Measurements from ENCODE around the gene FNDC3A. TPM values are rescaled to one million over a fixed set of nuclear protein-coding genes. Genes with fewer than 3 reads are reported as not detected.
"Not testable (repeated sequence)": the region's sequence is repeated elsewhere in the genome, so short reads cannot be mapped to it uniquely, and the experiment has no call there.

FNDC3A gene
- polyA plus RNA-seq, 1 donor: 33.6 TPM

GRCh38 chr13:48977286-48977625 lies 1.5 kb downstream of the FNDC3A start:
- DNase-seq (ENCODE audit: low read depth): no peak

DNA sequence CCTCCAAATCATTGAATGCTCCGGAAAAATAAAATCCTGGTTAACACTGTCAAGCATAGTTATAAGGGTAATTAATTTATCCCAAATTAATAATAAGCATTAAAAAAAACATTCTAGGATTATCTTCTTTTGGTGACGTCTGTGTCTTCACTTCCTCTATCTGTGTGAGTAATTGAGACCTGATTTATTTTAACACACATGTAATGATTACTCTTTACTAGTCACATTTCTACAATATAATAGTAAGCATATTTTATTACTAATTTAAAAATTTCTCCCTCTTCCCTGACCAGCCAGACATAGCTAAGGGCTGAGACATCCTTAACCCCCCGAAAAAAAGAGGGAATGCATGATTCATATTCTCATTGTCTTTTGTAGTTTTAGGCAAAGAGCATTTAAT lies 2.3 kb downstream of the FNDC3A start:
- DNase-seq (ENCODE audit: low read depth): no peak

- DNase-seq (ENCODE audit: low read depth): no peak
These were observed 3.4 kb downstream of the FNDC3A start for GRCh38 chr13:48978942-48979601.

- no peak for DNase-seq (ENCODE audit: low read depth)
These were observed 4.2 kb downstream of the FNDC3A start for GRCh38 chr13:48979892-48980291.

GRCh38 chr13:48983331-48983730 lies 7.6 kb downstream of the FNDC3A start:
- DNase-seq (ENCODE audit: low read depth): no peak

- no peak for DNase-seq (ENCODE audit: low read depth)
These were observed 10.0 kb downstream of the FNDC3A start for GRCh38 chr13:48985756-48986155.

DNA sequence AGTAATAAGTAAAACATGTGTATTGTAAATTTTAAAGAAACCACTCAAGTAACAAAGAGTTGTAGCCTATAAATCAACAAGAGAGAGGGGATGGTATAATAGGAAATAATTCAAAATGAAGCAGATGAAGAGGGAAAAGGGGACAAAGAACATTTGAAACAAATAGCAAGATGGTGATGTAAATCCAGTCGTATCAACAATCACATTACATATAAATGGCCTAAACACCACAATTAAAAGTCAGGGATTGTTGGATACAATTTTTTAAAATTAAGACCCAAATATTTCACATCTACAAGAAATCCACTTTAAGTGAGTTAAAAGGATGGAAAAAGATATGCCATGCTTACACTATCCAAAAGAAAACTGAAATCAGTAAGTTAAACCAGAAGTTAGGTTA lies 15.2 kb downstream of the FNDC3A start:
- DNase-seq (ENCODE audit: low read depth): no peak

- no peak for DNase-seq (ENCODE audit: low read depth)
These were observed 17.4 kb downstream of the FNDC3A start for GRCh38 chr13:48993150-48993549.

DNA sequence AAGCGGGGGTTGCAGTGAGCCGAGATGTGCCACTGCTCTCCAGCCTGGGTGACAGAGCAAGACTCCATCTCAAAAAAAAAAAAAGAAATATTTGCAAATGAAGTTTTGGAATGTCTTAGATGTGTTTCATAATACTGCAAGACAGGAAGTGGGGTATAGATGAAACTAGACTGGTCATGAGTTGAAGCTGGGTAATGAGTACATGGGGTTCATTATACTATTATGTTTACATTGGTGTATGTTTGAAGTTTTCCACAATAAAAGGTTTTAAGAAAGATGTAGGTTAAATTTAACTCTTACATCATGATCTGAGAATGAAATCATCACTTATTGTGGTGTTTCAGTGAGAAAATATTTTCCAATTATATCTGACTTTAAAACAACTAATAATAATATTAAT lies 19.0 kb downstream of the FNDC3A start:
- DNase-seq (ENCODE audit: low read depth): no peak

DNA sequence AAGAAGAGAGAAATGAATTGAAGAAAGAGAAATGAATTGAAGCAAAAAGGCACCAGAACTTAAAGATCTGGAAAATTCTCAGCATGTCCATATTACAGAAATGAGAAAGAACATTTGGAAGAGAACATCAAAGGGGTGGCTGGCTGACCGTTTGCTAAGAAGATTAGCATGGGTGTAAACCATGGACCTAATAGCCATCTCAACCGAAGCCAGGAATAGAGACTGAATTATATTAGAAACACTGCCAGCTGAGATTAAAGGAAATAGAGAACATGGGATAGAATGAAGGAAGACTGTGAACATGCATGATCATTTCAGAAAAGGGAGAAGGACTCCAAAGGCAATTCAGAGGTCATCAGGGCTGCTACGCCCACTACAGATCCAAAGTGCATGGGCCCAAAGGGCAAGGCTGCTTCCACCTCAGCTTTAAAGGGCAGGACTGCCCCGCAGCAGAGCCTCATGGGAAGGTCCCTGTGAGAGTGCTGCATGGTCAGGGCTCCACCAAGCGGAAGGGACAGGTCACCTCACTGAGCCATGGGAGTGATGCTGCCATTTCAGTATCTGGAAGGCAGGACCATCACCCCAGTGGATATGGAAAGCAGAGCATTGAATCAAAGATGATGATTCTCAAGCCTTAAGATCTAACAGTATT lies 23.1 kb downstream of the FNDC3A start:
- DNase-seq (ENCODE audit: low read depth): no peak

DNA sequence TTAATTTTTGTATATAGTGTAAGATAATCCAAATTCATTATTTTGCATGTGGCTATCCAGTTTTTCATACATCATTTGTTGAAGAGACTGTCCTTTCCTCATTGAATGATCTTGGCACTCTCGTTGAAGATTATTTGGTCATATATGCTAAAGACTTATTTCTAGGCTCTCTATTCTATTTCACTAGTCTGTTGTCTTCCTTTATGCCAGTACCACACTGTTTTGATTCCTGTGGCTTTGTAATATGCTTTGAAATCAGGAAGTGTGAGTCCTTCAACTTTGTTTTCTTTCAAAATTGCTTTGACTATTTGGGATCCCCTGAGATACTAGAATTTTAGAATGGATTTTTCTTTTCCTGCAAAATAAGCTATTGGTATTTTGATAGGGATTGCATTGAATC lies 24.5 kb downstream of the FNDC3A start:
- DNase-seq (ENCODE audit: low read depth): no peak

- not testable (repeated sequence) for DNase-seq (ENCODE audit: low read depth)
These were observed 43.4 kb downstream of the FNDC3A start for GRCh38 chr13:49018986-49019635.

DNA sequence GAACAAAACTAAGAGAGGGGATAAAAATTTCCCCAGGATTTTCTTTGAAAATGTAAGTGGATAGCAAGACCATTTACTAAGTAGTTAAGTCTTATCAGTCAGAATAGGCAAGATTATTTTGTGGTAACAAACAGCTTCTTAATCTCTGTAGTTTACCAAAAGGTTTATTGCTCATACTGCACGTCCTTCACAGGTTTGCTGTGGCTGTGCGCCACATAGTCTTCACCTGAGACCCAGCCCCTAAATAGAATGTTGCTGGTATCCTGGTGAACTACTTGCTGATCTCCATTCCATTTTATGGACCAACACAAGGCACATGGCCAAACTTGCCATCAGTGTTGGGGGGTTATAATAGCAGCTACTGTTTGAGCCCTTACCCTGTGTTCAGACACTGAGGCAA lies 44.6 kb downstream of the FNDC3A start:
- DNase-seq (ENCODE audit: low read depth): no peak

DNA sequence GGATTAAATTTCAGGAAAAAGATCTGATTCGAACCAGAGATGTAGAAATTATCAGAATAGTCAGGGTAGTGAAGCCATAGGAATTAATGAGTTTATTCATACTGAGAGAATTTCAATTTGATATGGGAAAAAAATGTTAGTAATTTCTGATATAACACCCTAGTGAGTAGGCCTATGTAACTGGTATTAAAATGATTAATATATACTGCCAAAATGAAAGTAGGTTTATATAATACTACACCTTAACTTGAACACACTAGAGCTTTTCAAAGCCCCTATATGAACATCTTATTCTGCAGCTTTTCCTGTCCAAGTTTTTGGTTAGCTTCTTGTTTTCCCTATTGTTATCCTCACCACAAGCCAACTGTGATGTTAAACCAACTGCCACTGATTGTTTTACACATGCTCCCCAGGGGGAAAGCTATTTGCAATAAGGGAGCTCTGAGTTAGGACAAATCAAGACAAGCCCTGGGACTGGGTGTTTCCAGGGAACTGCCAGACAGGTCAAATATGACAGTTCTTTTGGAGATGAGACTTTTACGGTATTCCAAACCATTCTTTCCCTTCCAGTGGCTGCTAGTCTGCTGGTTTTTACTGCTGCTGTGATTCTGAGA lies 45.3 kb downstream of the FNDC3A start:
- DNase-seq (ENCODE audit: low read depth): no peak

- DNase-seq (ENCODE audit: low read depth): no peak
These were observed 46.2 kb downstream of the FNDC3A start for GRCh38 chr13:49021953-49022352.

DNA sequence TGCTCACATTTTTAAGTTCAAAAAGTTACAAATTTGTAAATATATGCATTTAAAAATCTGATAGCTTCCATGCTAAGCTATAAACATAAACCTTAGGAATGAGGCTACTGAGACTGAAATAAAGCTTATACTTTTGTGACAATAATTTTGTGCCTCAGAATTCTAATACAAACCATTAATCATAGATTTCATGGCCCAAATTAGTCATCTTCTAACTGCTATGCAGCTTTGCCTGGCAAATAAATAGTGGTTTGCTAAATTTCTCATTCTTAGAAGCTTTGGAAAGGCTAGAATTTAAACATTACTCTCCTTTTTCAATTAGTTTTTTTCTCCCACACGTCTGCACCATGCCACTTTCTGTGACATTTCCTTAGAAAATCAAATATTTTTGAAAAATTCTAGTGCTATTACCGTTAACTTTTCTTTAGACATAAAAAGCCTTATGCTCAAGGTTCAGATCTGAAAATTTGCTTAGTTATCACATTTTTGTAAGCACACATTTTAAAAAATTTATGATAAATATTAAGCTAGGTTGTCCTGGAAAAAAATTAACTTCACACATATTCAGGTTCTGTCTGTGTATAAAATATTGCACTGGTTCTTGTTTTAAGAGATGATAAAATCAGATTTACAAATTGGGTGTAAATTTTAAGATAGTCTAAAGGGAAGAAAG lies 46.9 kb downstream of the FNDC3A start:
- DNase-seq (ENCODE audit: low read depth): no peak

DNA sequence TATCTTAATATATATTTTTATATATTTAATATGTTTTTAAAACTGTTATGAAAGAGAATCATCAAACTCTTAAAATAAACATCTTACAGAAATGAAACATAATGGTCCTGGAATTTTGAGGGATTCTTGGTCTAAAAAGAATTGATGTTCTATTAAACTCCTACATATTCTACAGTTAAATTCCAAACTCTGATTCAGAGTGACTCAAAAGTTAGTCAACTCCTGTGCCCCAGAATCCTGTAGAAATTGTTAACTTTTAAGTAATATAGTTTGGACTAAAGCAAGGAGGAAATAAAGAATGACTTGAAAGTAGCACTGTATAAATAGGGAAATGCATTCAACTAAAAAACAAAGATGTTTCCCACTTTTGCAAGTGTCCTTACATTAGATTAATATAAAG lies 47.7 kb downstream of the FNDC3A start:
- DNase-seq (ENCODE audit: low read depth): no peak

- DNase-seq (ENCODE audit: low read depth): no peak
These were observed 51.1 kb downstream of the FNDC3A start for GRCh38 chr13:49026851-49027250.

DNA sequence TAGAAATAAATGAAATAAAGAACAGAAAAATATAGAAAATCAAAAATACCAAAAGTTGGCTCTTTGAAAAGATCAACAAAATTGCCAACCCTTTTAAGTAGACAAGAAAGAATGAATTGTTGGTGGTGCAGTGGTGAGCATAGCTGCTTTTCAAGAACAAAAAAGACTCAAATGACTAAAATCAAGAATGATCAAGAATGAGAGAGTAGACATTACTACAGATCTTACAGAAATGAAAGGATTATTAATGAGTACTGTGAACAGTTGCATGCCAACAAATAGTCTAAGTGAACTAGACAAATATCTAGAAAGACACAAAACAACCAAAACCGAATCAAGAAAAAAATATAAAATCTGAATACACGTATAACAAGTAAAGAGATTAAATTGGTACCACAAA lies 53.9 kb downstream of the FNDC3A start:
- DNase-seq (ENCODE audit: low read depth): no peak

DNA sequence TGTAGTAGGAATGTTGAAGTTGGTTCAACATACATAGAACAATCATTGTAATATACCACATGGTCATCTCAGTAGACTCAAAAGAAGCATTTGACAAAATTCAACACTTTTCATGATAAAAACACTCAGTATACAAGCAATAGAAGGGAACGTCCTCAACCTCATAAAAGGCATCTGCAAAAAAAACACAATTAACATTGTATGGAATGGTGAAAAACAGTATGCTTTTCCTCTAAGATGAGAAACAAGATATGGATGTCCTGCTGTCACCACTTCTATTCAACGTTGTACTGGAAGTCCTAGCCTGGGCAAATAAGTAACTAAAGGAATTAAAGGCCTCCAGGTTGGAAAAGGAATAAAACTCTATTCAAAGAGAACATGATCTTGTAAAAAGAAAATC lies 54.5 kb downstream of the FNDC3A start:
- DNase-seq (ENCODE audit: low read depth): no peak

- DNase-seq (ENCODE audit: low read depth): no peak
These were observed 65.2 kb downstream of the FNDC3A start for GRCh38 chr13:49040872-49041271.

GRCh38 chr13:49042476-49042875 lies 66.8 kb downstream of the FNDC3A start:
- DNase-seq (ENCODE audit: low read depth): no peak
